Tibial nerve (tissue), 4 donors: ENCODE measurements around the gene PEBP1.

ENCODE experiments used
- EP300 ChIP-seq, 2 donors: sonication (generic); formaldehyde crosslinking; IDR thresholded peaks; one replicate each; pipeline ENCODE4 v1.6.1; 2017; ENCODE audit warnings: antibody characterized with exemption in 2 of 2, mild to moderate bottlenecking in 1 of 2
- POLR2A ChIP-seq, 2 donors: fragments of 450-650 bp; IDR thresholded peaks; one replicate each; pipeline ENCODE4 v1.6.1; 2017; ENCODE audit warnings: antibody characterized with exemption in 2 of 2, mild to moderate bottlenecking in 2 of 2, moderate library complexity in 2 of 2
- TF ChIP-seq, protein P1 (sequence below), 5 experiments: fragments of 200-600 bp in 3 of 5; fragments of 450-650 bp in 2 of 5; sonication (generic) in 3 of 5; IDR thresholded peaks; one replicate each; pipeline ENCODE4 v1.5.1; 2016 to 2019; ENCODE audit warnings: antibody characterized with exemption in 5 of 5, mild to moderate bottlenecking in 3 of 5, moderate library complexity in 2 of 5

DNA sequence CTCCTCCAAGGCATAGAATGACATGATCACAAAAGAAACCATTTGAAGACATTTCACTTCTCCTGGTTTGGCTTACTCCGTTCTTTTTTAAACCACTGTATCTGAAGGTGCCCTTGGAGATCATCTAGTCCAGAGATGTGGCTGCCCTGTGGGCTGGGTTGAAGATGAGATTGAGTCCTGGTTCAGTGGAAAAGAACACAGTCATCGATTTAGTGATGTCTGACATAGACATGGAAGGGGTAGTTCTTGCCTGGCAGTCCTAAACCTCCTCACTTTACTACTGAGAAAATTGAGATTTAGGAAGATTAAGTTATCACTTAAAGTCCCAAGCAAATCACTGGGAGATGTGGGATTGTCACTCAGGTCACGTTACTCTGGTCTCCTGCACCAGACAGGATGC lies 34.9 kb upstream of the PEBP1 start:
- TF ChIP-seq, protein P1, sequence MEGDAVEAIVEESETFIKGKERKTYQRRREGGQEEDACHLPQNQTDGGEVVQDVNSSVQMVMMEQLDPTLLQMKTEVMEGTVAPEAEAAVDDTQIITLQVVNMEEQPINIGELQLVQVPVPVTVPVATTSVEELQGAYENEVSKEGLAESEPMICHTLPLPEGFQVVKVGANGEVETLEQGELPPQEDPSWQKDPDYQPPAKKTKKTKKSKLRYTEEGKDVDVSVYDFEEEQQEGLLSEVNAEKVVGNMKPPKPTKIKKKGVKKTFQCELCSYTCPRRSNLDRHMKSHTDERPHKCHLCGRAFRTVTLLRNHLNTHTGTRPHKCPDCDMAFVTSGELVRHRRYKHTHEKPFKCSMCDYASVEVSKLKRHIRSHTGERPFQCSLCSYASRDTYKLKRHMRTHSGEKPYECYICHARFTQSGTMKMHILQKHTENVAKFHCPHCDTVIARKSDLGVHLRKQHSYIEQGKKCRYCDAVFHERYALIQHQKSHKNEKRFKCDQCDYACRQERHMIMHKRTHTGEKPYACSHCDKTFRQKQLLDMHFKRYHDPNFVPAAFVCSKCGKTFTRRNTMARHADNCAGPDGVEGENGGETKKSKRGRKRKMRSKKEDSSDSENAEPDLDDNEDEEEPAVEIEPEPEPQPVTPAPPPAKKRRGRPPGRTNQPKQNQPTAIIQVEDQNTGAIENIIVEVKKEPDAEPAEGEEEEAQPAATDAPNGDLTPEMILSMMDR (IDR thresholded peaks at IDR 0.05) = no peak
- no peak for TF ChIP-seq POLR2A (IDR thresholded peaks at IDR 0.05)
- TF ChIP-seq EP300 (IDR thresholded peaks at IDR 0.05) = no peak
